ENCODE data around the gene SFSWAP. TPM values are rescaled to one million over a fixed set of nuclear protein-coding genes. Genes with fewer than 3 reads are reported as not detected.

The SFSWAP gene
- total RNA-seq, 1 experiment from 2014 or later, result 50.4 TPM

DNA sequence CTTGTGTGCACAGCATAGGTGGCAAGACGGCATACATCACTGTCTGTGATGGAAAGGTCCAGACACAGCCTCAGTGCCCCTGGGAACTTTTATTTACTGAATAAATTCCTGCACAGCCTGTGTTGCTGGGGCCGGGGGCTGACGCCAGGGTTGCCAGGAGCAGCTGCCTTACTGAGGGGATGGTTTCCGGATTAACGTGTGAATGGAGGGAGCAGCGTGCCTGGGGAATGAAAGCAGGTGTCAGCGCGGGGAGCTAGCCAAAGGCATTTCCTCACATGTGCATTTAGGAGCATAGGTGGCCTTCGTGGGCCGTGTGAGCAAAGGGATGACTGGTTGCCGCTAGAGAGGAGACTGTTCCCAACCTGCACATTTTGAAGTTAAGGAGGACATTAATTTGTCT is 41.6 kb downstream of the SFSWAP start (continued):
- no peak for TF ChIP-seq EZH2phosphoT487 (IDR thresholded peaks at IDR 0.05; ENCODE audit: borderline replicate concordance)

DNA sequence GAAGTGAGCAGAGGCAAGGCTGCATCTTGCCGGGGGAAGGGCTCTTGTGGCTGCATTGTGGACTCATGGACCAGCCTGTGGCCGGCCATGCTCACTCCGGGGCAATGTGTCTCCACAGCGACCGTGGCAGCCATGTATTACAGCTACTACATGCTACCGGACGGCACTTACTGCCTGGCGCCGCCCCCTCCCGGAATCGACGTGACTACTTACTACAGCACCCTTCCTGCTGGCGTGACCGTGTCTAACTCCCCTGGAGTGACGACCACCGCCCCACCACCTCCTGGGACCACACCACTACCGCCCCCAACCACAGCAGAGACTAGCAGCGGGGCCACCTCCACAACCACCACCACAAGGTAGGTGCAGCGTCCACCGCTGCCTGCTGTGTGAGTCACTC is 42.1 kb downstream of the SFSWAP start:
- RAD21 ChIA-PET (ENCODE audit: low non-redundant PET in 1 of 2, low total read pairs in 2 of 2, uncharacterized antibody in 2 of 2, unreplicated experiment in 2 of 2), result no interaction called here
- Histone ChIP-seq H3K27ac (ENCODE audit: low read depth, low read length) (no peak overlapping the region), H3K9ac (ENCODE audit: low read length) (no peak overlapping the region), H3K9me3 (ENCODE audit: control insufficient read depth in 1 of 2, insufficient read depth in 1 of 2, low read depth in 1 of 2, low read length in 2 of 2) (no peaks in the 10 kb centered on the region), H3K9me2 (ENCODE audit: insufficient read depth) (no peaks in the 10 kb centered on the region), H4K20me1 (ENCODE audit: insufficient read depth) (no peaks in the 10 kb centered on the region; the same call in 1 of the 2 replicates), H3K4me2 (ENCODE audit: low read length) (no peak overlapping the region), H3K79me2 (ENCODE audit: insufficient read depth, low read length) (peaks cover 21% of the 10 kb centered on the region), H3K36me3 (ENCODE audit: control insufficient read depth in 1 of 2, insufficient read depth in 2 of 2, low read length in 2 of 2) (peaks cover 35 to 57% of the 10 kb centered on the region in 2 experiments), H3K4me3 (replicated peaks in 1 of 2; ENCODE audit: low read depth in 1 of 2, low read length in 2 of 2) (no peak overlapping the region), H3K27me3 (ENCODE audit: insufficient read depth, low read length) (no peaks in the 10 kb centered on the region), H2AFZ (ENCODE audit: low read depth, low read length, poor library complexity, severe bottlenecking) (no peak overlapping the region), H3K4me1 (ENCODE audit: control insufficient read depth in 1 of 2, insufficient read depth in 2 of 2, low read length in 2 of 2) (no peaks in the 10 kb centered on the region)
- POLR2A ChIA-PET, result no interaction called here
- TF ChIP-seq JUND (IDR thresholded peaks at IDR 0.05) (no peak), MAX (IDR thresholded peaks at IDR 0.05) (no peak), ZBTB33 (IDR thresholded peaks at IDR 0.05; ENCODE audit: extremely low read depth, insufficient replicate concordance, low read length) (no peak), EZH2phosphoT487 (IDR thresholded peaks at IDR 0.05; ENCODE audit: borderline replicate concordance) (no peak), TCF7L2 (IDR thresholded peaks at IDR 0.05; ENCODE audit: borderline replicate concordance, extremely low read depth, insufficient read depth, insufficient read length) (no peak), ZFX (IDR thresholded peaks at IDR 0.05) (no peak), SIN3A (IDR thresholded peaks at IDR 0.05; ENCODE audit: low read depth) (no peak), ATF3 (IDR thresholded peaks at IDR 0.05) (no peak), YY1 (IDR thresholded peaks at IDR 0.05; ENCODE audit: extremely low read depth, insufficient replicate concordance, low read depth, low read length) (no peak), RAD21 (IDR thresholded peaks at IDR 0.05; ENCODE audit: low read depth) (no peak), CTCF (IDR thresholded peaks at IDR 0.05 in 2 of 3, conservative IDR thresholded peaks at IDR 0.05 in 1 of 3; ENCODE audit: borderline replicate concordance in 1 of 3, insufficient read depth in 1 of 3, low read depth in 2 of 3, low read length in 2 of 3) (no peak), SRF (IDR thresholded peaks at IDR 0.05; ENCODE audit: low read depth) (no peak), CEBPB (IDR thresholded peaks at IDR 0.05; ENCODE audit: low read depth) (no peak), ELF1 (IDR thresholded peaks at IDR 0.05; ENCODE audit: borderline replicate concordance, low read depth) (no peak), EZH2 (IDR thresholded peaks at IDR 0.05) (no peak), POLR2AphosphoS5 (IDR thresholded peaks at IDR 0.05; ENCODE audit: low read depth, low read length) (no peak)
- intact Hi-C loops (cut with micrococcal nuclease), result no loop called here
- ATAC-seq, result no peak
- no TSS peak for BruUV-seq (replicated peaks)
- DNase-seq (ENCODE audit: low read depth, low spot score), result no peak
- CTCF ChIA-PET, result no interaction called here
